DOHH2 (cell line): Measurements from ENCODE around the gene AIFM1.

Source experiments
- H3F3A ChIP-seq: fragments of 200-600 bp; sonication (generic), shearing (Covaris generic); 2 replicates; pipeline ENCODE4 v1.6.0; 2016; ENCODE audit warnings: antibody characterized with exemption, mild to moderate bottlenecking; ENCODE audit not compliant: control insufficient read depth, insufficient read depth
- H3K27ac ChIP-seq: fragments of 200-600 bp; sonication (generic); 2 replicates; pipeline ENCODE4 v1.5.1; 2014; ENCODE audit warnings: low read depth, mild to moderate bottlenecking, low read length, moderate library complexity
- H3K27me3 ChIP-seq: fragments of 200-600 bp; sonication (generic); 2 replicates; pipeline ENCODE4 v1.6.1; 2014; ENCODE audit warnings: mild to moderate bottlenecking, low read length, mixed read lengths; ENCODE audit not compliant: control insufficient read depth
- H3K36me3 ChIP-seq: fragments of 200-600 bp; sonication (generic); 2 replicates; pipeline ENCODE4 v1.6.1; 2014; ENCODE audit warnings: mild to moderate bottlenecking, low read length, moderate library complexity, mixed read lengths; ENCODE audit not compliant: control insufficient read depth
- H3K4me1 ChIP-seq: fragments of 200-600 bp; sonication (generic); 2 replicates; pipeline ENCODE4 v1.6.1; 2014; ENCODE audit warnings: mild to moderate bottlenecking, low read length, mixed read lengths; ENCODE audit not compliant: control insufficient read depth
- H3K4me2 ChIP-seq: fragments of 200-600 bp; sonication (generic); 2 replicates; pipeline ENCODE4 v1.6.0; 2014; ENCODE audit warnings: mild to moderate bottlenecking, low read length, moderate library complexity
- H3K4me3 ChIP-seq: fragments of 200-600 bp; sonication (generic); 2 replicates; pipeline ENCODE4 v1.5.1; 2014; ENCODE audit warnings: mild to moderate bottlenecking, low read length, mixed read lengths
- H3K79me2 ChIP-seq: fragments of 200-600 bp; sonication (generic); 2 replicates; pipeline ENCODE4 v1.6.1; 2014; ENCODE audit warnings: mild to moderate bottlenecking, low read length, mixed read lengths; ENCODE audit not compliant: control insufficient read depth
- H3K9me2 ChIP-seq: fragments of 200-600 bp; sonication (generic); replicated peaks from 2 replicates; pipeline ENCODE4 v1.6.1; 2014; ENCODE audit warnings: mild to moderate bottlenecking, low read length, mixed read lengths; ENCODE audit not compliant: control insufficient read depth
- H3K9me3 ChIP-seq: fragments of 200-600 bp; sonication (generic); 2 replicates; pipeline ENCODE4 v1.6.1; 2014; ENCODE audit warnings: antibody characterized with exemption, low read length, mixed read lengths; ENCODE audit not compliant: control insufficient read depth, insufficient read depth
- H4K20me1 ChIP-seq: fragments of 200-600 bp; sonication (generic); 2 replicates; pipeline ENCODE4 v1.6.0; 2014; ENCODE audit warnings: low read depth, mild to moderate bottlenecking, antibody characterized with exemption, low read length, moderate library complexity; ENCODE audit not compliant: control insufficient read depth, insufficient read depth
- EZH2phosphoT487 ChIP-seq: fragments of 200-600 bp; sonication (generic); IDR thresholded peaks from 2 replicates; pipeline ENCODE4 v1.6.1; 2017; ENCODE audit warnings: borderline replicate concordance, mild to moderate bottlenecking, antibody characterized with exemption, low read length, moderate library complexity, mixed read lengths
- TF ChIP-seq, protein P1 (sequence below): fragments of 200-600 bp; sonication (generic); IDR thresholded peaks from one replicate; pipeline ENCODE4 v1.5.1; 2014; ENCODE audit warnings: antibody characterized with exemption, mild to moderate bottlenecking, low read depth, low read length; ENCODE audit not compliant: poor library complexity, severe bottlenecking

The AIFM1 gene

DNA sequence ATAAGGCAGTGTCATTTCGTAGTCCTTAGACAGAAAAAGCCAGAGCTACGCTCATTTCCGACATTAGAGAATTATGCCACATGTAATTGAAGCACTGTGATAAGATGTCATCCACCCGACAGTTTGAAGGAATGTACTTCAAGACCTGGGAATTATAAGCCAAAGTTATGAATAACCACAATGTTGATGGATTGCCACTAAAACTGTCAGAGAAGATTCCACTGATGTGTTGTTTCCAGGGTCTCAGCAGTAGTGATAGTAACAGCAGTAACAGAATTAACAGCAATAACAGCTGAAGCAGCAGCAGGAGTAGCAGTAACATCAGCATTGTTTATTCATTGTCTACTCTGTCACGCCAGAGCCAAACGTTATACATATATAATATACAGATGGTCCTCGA is 30.8 kb upstream of the AIFM1 start:
- H3K4me1 ChIP-seq = peaks cover 26% of the 10 kb centered on the region
- no peaks in the 10 kb centered on the region for H4K20me1 ChIP-seq
- no peaks in the 10 kb centered on the region for H3K79me2 ChIP-seq
- no peaks in the 10 kb centered on the region for H3K9me3 ChIP-seq
- H3F3A ChIP-seq = no peaks in the 10 kb centered on the region
- H3K27me3 ChIP-seq = no peaks in the 10 kb centered on the region
- H3K27ac ChIP-seq = no peak overlapping the region
- H3K4me3 ChIP-seq = no peak overlapping the region
- no peaks in the 10 kb centered on the region for H3K9me2 ChIP-seq
- TF ChIP-seq, protein P1, sequence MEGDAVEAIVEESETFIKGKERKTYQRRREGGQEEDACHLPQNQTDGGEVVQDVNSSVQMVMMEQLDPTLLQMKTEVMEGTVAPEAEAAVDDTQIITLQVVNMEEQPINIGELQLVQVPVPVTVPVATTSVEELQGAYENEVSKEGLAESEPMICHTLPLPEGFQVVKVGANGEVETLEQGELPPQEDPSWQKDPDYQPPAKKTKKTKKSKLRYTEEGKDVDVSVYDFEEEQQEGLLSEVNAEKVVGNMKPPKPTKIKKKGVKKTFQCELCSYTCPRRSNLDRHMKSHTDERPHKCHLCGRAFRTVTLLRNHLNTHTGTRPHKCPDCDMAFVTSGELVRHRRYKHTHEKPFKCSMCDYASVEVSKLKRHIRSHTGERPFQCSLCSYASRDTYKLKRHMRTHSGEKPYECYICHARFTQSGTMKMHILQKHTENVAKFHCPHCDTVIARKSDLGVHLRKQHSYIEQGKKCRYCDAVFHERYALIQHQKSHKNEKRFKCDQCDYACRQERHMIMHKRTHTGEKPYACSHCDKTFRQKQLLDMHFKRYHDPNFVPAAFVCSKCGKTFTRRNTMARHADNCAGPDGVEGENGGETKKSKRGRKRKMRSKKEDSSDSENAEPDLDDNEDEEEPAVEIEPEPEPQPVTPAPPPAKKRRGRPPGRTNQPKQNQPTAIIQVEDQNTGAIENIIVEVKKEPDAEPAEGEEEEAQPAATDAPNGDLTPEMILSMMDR = no peak
- TF ChIP-seq EZH2phosphoT487 = no peak
- no peaks in the 10 kb centered on the region for H3K36me3 ChIP-seq
- no peak overlapping the region for H3K4me2 ChIP-seq

DNA sequence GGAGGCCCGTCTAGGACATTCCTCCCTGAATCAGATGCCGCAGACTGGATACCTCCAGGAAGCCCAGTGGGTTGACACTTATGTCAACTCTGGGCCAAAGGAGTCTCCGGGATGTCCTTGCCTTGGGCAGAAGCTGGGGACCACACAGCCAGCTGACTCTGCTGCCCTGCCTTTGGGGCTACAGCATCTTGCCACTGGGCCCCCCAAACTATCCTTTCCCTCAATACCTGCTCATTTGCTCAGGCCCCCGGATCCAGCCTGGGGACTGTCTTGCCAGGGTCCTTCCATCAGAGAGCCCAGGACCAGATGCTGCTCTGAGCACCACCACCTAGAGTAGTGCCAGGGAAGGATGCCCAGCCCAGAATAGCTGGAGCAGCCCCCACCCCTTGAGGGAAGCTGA is 25.2 kb upstream of the AIFM1 start:
- Histone ChIP-seq H3F3A (0 out of 2 replicates have a peak, but pooled peaks cover under 1% of the 10 kb centered on the region), H3K36me3 (no peaks in the 10 kb centered on the region; the same call in 1 of the 2 replicates), H3K4me3 (no peak overlapping the region), H3K27ac (no peak overlapping the region), H3K4me2 (no peak overlapping the region), H3K4me1 (peaks cover 22% of the 10 kb centered on the region), H3K9me2 (no peaks in the 10 kb centered on the region), H3K27me3 (no peaks in the 10 kb centered on the region), H3K79me2 (no peaks in the 10 kb centered on the region), H3K9me3 (no peaks in the 10 kb centered on the region), H4K20me1 (no peaks in the 10 kb centered on the region)
- TF ChIP-seq, protein P1 = no peak
- no peak for TF ChIP-seq EZH2phosphoT487

DNA sequence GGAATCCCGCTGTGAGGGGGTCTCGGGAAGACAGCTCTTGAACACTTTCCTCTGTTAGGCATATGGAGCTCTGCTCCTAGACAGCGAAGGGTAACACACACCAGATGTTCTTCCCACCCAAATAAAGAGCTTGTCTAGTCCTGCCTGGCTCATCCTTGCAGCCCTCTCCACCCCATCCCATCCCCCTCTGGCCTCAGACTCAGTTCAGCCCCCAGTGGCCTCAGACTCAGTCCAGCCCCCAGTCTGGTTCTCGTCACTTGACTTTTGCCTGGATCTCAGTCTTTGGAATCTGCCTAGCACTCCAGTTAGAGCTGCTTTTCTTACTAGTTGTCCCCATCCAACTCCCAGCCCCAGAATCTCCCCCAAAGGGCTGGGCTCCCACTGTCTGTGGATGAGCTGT is 21.0 kb upstream of the AIFM1 start:
- no peak overlapping the region for H3K4me2 ChIP-seq
- H3K27me3 ChIP-seq = no peaks in the 10 kb centered on the region
- H4K20me1 ChIP-seq = no peaks in the 10 kb centered on the region
- H3F3A ChIP-seq = peaks cover 22% of the 10 kb centered on the region
- H3K27ac ChIP-seq = no peak overlapping the region
- H3K4me3 ChIP-seq = no peak overlapping the region
- no peaks in the 10 kb centered on the region for H3K9me2 ChIP-seq
- TF ChIP-seq, protein P1 = no peak
- TF ChIP-seq EZH2phosphoT487 = no peak
- H3K36me3 ChIP-seq = peaks cover 18% of the 10 kb centered on the region
- peaks cover 49% of the 10 kb centered on the region for H3K4me1 ChIP-seq
- H3K79me2 ChIP-seq = peaks cover 10% of the 10 kb centered on the region
- no peaks in the 10 kb centered on the region for H3K9me3 ChIP-seq

DNA sequence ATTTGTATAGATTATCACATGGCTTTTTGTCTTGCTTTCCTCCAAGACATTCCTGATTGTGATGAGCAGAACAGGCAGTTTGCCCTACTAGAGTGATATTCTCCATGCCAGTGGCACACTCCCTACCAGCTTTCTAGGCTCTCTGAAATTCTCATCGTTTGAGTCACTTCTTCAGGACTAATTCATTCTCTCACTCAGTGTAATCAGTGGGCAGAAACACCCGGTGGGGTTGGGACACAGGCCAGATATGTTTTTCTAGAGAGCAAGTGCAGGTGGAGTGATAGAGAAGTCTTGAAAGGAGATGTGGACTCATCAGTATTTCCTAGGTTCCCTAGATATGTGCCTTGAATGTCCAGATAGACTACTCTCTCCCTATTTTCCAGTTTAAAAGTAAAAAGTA is 19.2 kb upstream of the AIFM1 start:
- Histone ChIP-seq H3K79me2 (peaks cover 26% of the 10 kb centered on the region), H3K36me3 (peaks cover 26% of the 10 kb centered on the region), H3K27ac (peak overlapping the region; percentile 94), H3K4me1 (peaks cover 62% of the 10 kb centered on the region), H3K27me3 (no peaks in the 10 kb centered on the region), H4K20me1 (no peaks in the 10 kb centered on the region), H3K9me2 (no peaks in the 10 kb centered on the region), H3K4me2 (peak overlapping the region; percentile 75), H3K9me3 (no peaks in the 10 kb centered on the region), H3K4me3 (no peak overlapping the region), H3F3A (peaks cover 27% of the 10 kb centered on the region)
- no peak for TF ChIP-seq EZH2phosphoT487
- TF ChIP-seq, protein P1 = no peak
